GM19043 (cell line): ENCODE results near the gene FBXL13.
"Not testable (repeated sequence)": the region's sequence is repeated elsewhere in the genome, so short reads cannot be mapped to it uniquely, and the experiment has no call there.

Experiments used
- ATAC-seq: cut with Tn5 transposase; IDR thresholded peaks from one replicate; pipeline ENCODE4 v1.9.1; 2021; ENCODE audit warnings: low read depth; ENCODE audit not compliant: unreplicated experiment

FBXL13 gene

DNA sequence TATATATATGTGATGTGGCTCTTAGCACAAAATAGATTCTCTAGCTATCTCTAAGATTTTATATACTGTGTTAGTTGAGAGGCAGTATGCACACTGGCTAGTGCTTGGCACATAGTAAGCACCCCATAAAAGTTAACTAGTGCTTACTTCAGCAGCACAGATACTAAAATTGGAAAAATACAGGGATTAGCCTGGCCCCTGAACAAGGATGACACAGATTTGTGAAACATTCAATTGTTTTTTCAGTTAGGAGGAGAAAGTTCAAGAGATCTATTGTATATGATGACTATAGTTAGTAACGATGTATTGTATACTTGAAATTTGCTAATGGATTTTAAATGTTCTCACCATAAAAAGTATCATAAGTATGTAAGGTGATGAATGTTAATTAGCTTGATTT is 240.1 kb downstream of the FBXL13 start:
- ATAC-seq: no peak

DNA sequence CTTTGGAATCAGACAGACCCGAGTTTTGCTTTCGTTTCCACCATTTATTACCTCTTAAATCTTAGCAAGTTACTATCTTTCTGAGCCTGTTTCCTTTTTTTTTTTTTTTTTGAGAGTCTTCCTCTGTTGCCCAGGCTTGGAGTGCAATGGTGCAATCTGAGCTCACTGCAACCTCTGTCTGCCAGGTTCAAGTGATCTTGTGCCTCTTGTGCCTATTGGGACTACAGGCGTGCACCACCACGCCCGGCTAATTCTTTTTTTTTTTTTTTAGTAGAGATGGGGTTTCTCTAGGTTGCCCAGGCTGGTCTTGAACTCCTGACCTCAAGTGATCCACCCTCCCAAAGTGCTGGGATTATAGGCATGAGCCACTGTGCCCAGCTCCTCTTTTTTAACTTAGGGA is 241.3 kb downstream of the FBXL13 start:
- ATAC-seq: no peak

DNA sequence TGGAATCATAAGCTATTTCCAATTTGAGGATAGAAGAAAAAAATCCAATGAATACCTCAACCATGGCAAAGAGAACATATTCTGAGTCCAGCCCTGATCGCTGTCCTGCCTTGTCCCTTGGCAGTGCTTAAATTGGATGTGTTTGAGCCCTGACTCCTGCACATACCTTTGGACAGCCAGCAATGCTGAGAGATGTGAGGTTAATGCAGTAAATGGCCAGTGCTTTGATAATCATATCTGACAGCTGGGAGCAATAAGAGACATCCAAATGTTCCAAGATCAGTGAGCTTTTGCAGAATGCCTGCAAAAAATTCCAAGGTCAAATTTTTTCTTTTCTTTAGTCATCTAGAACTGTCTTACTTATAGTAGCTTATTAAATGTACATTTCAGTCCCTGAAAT is 241.9 kb downstream of the FBXL13 start:
- no peak for ATAC-seq

DNA sequence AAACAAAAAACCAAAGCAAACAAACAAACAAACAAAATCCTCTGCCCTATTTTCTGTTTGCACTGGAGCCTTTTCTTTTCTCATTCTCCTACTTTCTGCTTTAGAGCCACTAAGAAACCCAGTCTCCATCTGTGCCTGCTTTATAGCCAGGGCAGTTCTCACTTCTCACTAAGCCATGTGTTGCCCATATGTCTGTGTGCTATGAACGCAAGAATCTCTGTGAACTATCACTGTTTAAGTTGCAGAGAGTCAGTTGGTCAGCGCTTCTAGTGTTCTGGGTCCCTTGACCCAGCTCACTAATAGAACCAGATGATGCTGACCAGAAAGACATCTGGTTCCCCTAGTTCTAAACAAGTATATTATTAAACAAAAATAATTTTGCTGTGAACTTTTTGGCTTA is 244.4 kb downstream of the FBXL13 start:
- ATAC-seq: no peak

DNA sequence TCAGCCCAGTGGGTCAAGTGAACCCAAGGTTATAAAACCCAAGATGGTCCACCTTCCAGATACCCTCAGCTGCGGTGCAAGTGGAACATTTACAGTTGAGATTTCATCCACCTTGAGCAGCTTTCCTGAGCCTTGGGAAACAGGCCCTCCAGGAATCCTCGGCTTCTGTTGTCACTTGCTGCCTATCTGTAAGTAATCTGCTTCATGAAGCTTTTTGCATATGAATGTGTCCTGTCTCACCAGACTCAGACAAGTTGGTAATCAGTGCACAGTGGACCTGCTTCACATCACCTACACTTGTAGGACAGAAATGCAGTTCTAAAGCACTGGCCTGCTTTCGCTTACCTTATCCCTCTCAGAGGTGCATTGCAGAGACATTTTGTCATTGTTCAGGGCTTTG is 245.5 kb downstream of the FBXL13 start:
- ATAC-seq: no peak

DNA sequence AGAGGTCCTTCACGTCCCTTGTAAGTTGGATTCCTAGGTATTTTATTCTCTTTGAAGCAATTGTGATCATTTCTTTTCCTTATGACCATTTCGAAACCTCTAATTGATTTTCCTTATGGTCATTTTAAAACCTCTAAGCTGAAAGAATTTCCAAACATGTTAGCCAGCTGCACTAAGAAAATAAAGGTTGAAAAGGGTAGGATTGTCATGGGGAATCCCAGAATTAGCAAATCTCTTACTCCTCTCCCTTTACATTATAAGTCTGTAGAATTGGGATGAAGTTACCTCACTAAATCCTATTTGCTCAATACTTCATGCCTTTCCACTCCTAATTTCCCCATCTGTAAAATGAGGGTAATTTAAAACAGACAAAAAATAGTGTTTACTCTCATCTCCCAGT is 246.3 kb downstream of the FBXL13 start:
- ATAC-seq: no peak

DNA sequence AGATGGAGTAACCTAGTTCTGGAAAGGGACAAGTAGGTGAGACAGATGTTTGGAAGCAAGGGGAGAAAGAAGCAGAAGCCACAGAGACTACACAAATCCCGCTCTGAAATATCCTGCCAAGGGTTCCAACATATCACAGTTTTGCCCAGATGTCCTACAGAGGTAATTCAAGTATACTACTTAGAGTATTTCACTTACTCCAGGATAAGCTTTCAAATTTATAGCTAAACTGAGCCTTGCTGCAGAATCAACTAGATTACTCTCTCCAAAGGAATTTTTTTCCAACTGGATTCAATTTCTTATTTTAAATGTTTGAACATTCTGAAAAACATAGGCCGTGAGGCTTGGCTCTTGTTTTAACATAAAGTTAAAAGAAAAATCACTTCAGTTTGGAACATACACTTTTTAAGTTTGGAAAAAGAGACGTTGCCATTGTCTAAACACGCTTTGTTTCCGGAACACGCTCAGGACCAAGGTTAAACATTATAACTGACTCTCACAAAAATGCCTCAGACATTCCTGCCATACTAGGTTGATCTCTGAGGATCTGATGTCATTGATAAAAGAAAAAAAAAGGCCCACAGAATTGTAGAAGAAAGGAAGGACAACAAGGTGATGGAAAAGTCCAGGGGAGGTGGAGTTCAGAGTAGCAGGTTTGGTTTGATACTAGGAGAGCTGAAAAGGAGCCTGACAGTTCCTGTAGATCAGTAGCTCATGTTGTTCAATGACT is 251.0 kb downstream of the FBXL13 start:
- no peak for ATAC-seq

DNA sequence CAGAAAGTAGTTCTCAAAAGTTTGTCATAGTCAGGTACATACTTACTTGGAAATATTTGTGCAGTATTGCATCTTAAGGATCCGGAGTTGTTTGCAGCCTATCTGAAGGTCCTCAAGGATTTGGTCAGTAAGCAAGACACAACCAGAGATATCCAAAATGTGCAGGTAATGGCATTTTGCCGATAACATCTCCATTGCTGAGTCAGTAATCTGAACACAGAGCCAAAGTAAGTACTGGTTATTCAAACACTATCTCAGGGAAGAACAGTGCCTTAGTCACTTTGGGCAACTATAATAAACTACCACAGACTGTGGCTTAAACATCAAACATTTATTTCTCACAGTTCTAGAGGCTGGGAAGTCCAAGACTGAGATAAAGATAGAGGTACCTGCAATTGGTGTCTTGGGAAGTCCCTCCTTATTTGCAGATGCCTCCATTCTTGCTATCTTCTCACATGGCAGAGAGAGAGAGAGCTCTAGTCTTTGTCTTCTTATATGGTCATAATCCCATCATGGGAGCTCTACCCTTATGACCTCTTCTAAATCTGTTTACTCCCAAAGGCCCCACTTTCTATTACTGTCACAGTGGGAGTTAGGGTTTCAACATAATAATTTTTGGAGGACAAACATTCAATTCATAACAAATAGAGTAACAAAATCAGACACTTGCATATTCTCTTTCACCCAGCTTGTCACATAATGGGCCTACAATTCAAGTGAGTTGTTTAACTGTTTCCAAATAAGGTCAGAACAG is 252.4 kb downstream of the FBXL13 start:
- ATAC-seq: no peak

DNA sequence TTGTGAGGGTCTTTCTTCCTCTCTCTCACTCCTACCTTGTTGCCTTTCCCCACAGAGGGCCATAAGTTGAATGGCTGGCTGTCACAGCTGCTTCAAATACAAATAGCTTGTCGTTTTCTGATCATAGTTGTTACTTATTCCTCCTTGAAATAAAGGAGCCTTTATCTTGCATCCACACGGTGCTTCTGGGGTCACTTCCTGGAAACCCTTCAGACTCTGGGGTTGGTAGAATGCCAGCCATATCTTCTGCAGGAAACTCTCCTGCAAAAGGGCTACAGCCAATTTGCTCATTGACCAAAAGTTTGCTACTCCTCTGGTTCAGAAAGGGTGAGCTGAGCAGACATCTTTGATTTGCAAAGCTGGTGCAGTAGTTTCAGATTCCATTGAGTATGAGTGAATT is 255.4 kb downstream of the FBXL13 start:
- no peak for ATAC-seq

DNA sequence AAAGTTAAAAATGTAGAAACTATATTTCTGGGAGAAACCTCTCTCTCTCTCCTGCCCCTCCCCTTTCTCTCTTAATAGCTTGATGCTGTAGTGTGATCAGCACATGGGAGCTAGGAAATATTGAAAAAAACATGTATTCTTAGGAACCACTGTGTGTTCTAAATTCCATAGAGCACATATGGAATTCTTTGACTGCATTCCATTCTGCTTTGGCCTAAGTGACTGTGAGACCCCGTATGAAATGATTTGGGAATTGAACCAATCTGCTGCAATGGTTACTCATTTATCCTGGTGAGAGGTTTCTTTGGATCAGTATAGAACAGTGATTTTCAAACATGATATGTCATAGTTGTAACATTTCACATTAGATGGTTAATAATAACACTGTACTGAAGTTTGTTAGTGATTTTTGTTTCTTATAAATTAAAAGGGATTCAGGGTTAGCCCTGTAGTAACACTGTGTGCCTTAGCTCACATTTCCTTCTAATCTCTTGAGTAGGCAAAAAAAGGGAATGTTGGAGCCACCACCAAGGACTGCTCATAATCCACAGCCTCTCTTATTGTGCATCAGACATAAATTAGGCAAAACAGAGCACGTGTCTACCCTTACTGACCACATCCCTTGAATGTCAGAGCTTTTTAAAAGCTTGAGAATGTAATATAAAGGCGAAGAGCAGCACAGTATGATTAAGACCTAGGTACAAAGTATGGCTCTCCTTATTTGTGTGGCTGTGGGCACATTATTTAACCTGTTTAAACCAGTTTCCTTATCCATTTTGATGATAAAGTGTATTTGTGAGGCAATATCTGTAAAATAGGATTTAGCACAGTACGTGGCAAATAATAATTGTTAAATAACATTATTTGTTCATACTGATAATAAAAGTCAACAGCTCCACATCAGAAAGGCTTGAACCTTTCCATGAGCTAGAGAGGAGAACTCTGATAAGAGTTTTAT is 256.7 kb downstream of the FBXL13 start:
- no peak for ATAC-seq

DNA sequence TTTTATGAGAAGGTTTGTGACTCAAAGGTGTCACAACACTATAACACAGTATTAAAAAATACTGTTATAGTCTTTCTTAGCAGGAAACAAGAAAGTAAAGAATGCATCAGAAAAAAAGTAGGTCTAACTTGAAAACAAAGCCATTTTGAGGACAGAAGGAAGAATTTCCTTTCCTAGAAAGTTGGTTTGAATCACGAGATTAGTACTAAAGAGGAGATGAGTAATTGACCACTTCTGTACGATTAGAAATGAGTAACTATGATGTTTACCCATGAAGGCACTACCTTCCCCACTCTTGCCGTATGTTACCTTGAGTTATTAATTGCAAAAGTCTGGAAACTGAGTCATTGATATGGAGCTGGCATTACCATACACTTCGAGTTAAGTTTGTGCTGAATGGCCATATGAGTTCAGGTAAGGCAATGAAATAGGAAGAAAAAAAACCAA is 260.5 kb downstream of the FBXL13 start:
- no peak for ATAC-seq

DNA sequence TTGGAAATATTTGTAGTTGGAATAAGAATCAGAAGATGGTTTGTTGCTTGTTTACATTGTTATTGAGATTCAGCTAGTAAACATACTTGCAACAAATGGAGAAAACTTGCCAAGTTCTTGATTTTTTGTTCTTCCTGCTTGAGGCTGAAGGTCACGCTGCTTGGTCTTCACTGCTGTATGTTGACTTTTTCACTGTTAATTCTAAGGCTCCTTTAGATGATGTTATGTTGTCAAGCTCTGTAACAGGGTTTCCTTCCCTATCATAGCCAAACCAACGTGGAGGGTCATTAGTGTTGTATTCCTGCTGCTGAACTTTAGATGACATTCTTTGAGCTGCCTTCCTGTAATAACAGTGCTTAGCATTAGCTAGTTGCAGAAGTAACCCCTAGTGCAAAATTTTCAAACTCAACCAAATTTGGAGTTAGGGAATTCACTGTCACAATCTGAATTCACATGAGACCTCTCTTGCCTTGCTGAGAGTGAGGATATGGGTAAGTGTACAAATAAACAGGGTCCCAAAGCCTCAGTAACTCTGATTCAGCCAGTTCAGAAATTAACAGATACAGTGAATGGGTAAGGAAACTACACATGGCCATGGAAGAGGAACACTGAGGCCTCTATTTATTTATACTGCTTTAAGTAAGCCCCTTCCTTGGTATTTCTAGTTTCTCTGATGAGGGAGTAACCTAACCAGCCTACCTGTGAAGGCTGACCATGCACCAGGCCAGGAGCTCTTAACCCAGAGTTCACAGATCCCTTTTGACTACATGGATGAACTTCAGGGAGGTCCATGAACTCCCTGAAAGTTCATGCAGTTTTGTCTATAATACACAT is 261.2 kb downstream of the FBXL13 start:
- ATAC-seq: no peak

DNA sequence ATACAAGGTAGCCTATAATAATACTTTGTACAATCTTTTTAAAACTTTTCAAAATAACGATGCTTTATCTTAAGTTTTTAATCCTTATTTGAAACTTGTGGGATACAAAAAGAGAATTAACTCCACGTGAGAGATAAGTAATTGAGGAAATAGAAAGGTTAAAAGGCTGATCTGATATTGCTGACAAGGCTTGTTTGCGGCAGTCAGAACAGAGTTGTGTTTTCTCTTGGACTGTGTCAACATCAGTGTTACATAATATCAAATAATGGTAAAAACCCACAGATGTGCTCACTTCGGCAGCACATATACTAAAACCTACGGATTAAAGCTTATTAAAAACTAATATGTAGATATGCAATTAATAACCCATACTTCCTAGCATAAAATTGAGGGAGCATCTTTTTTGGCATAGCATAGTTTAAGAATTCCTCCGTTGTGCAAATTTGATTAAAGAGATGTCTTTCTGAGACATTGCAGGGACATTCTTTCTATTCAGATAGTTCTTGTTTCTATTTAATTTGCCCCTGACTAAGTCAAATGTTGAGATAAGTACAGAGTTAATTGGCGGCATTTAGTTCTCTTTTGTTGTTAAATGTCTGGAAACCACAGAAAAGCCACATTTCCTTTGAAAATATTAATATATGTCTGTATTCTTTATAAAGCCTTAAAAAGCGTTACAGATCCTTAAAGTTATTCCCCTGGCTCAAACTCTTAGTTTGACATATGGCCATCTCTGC is 262.5 kb downstream of the FBXL13 start:
- ATAC-seq: no peak

DNA sequence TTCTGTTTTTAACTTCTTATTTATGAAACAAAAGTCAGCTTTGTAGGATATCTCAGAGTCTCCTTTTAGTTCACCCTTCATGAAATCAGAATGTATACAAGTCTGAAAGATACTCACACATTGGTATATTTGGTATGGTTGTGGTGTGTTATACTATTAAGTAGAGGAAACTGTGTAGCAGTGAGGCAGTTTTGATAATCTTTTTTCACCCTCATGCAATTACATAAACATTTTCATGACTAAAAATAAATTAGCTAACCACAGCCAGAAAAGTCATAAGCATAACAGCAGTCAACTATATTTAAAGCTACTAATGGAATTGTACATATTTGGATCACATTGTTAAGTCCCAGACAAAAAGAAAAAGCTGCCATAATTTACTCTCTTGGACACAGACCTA is 263.7 kb downstream of the FBXL13 start:
- ATAC-seq: no peak

DNA sequence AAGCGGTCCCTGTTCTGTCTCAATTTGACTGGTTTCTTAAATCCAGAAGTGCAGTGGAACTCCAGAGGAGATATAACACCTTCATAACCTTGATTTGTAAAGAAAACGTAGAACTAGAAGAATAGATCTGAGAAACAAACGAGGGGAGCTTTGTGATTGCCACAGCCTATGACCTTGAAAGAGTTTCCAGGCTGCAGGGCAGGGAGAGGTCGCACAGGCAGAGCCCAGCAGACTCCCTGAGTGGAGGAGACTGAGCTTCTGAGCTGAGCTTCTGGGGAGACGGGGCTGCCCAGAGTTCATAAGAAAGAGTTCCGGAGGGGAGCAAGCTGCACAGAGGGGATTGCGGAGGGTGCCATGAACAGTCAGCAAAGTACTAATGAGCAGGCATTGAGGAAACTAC is 268.0 kb downstream of the FBXL13 start:
- no peak for ATAC-seq

DNA sequence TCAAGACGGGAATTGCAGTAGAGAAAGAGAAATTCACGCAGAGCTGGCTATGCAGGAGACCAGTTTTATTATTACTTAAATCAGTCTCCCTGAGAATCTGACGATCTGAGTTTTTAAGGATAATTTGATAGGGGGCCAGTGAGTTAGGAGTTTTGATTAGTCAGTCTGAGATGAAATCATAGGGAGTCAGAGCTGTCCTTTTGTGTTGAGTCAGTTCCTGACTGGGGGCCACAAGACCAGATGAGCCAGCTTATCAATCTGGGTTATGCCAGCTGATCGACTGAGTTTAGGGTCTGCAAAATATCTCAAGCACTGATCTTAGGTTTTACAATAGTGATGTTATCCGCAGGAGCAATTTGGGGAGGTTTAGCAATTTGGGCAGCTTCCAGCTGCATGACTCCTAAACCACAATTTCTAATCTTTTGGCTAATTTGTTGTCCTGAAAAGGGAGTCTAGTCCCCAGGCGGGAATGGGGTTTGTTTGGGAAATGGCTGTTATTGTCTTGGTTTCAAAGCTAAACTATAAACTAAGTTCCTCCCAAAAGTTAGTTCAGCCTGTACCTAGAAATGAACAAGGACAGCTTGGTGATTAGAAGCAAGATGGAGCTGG is 278.5 kb downstream of the FBXL13 start:
- not testable (repeated sequence) for ATAC-seq

DNA sequence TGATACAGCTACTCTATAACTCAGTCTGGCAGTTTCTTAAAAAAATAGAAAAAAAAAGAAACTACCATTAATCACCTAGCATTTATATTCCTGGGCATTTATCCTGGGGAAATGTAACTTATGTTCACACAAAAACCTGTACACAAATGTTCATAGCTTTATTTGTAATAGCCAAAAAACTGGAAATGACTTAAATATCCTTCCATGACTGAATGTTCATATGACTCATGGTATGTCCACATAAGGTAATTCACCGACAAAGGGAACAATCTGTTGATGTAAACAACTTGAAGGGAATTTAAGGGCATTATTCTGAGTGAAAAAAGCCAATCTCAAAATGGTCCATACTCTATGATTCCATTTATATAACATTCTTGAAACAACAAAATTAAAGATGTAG is 280.0 kb downstream of the FBXL13 start:
- ATAC-seq: not testable (repeated sequence)

DNA sequence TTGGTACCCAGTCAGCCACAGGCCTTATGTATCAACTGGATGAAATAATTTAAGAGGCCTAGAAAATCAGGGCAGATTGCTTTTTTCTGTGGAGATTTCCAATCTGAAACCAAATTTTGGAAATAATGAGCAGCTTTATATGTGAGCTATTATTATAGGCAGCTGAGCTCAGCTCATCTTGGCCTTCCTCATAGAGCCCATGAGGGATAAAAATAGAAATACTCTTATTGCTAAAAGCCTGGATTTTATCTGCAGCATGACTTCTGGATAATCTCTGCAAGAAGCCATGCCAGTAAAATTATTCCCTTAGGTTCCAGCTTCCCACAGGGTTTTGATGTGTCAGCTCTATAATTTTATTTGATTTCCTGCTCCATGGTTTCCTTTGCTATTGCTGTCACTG is 282.8 kb downstream of the FBXL13 start:
- not testable (repeated sequence) for ATAC-seq

DNA sequence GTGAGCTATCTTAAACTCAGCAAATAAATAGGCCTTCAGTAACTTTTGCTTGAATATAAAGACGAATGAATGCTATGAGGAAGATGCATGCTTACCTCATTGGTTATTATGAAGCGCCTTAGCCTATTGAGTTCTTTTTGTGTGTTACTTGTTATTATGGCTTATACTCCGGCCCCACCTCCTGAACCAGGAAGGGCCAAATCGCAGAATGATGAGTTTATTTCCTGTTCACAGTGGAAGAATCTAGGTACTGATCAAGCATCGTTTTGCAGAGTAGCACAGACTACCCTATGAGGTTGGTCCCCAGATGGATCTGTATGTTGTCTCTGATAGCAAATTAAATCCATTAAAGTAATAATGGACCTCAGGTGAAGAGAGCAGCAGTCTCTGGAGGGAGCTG is 283.2 kb downstream of the FBXL13 start:
- ATAC-seq: not testable (repeated sequence)
